GM21381 (cell line): ENCODE measurements around the gene FRY.

Experiments
- ATAC-seq: cut with Tn5 transposase; IDR thresholded peaks from one replicate; pipeline ENCODE4 v1.9.1; 2021; ENCODE audit warnings: mild to moderate bottlenecking, moderate library complexity; ENCODE audit not compliant: unreplicated experiment

Gene FRY

GRCh38 chr13:32079587-32079986 is 48.0 kb downstream of the FRY start:
- no peak for ATAC-seq

DNA sequence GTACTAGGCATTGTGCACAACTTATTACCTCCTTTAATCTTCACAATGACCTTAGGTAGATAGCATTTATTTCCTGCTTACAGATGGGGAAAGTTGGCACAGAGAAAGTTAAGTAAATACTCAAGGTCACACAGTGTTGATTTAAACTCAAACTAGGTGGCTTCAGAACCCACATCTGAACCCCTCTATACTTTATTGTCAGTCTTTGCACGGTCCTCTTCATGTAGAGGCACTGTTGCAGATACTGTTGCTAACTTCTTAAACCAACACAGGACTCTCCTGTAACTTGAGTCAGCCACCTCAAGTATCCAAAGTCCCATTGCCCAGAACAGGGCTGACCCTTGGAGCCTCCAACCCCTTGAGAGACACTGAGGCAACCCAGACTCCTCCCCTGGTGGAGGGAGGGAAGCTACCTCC is 48.8 kb downstream of the FRY start:
- no peak for ATAC-seq

- no peak for ATAC-seq
Observed at GRCh38 chr13:32081591-32081990, 50.0 kb downstream of the FRY start.

GRCh38 chr13:32086366-32086765 is 54.8 kb downstream of the FRY start:
- no peak for ATAC-seq

- ATAC-seq, result no peak
Observed at GRCh38 chr13:32086791-32087441, 55.3 kb downstream of the FRY start.

- ATAC-seq, result no peak
Observed at GRCh38 chr13:32087955-32088747, 56.6 kb downstream of the FRY start.

- ATAC-seq, result no peak
Observed at GRCh38 chr13:32092496-32092895, 60.9 kb downstream of the FRY start.

DNA sequence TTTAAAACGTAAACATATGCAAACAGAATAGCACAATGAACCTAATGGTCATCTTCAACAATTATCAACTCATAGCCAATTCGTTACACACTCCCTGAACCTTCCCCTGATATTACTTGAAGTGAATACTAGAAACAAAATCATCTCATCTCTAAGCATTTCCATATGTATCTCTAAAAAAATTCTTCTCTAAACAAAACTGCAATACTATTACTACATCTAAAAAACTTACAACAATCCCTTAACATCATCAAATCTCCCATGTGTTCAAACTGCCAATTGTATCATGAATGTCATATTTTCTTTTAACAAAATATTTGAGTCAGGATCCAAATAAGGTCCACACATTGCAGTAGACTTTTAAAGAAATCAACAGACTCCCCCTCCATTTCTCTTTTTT is 61.4 kb downstream of the FRY start:
- no peak for ATAC-seq

GRCh38 chr13:32098272-32098671 is 66.7 kb downstream of the FRY start:
- ATAC-seq, result no peak

DNA sequence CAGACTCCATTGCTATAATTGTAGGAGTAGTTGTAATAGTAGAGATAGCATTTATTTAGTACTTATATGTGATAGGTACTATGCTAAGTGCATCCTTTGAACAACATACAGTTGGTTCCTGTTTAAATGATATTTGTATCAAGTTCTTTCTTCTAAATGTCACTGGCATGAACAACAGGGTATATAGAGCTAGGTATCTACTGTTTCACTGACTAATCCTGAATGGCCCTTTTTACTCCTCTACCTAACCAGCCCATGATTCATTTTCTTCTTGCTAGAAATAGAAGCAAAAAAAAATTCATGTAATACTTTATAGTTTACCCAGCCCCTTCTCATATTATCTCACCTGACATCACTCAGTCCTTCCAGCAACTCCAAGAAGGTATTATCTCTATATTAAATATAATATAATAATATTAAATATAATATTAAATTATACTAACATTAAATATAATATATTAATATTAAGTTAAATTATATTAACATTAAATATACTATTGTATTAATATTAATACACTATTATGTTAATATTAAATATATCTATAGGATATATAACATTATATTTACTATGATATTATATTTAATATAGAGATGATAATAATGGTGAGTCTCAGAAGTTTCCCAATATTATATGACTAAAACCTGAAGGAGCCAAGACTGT is 74.2 kb downstream of the FRY start:
- no peak for ATAC-seq

DNA sequence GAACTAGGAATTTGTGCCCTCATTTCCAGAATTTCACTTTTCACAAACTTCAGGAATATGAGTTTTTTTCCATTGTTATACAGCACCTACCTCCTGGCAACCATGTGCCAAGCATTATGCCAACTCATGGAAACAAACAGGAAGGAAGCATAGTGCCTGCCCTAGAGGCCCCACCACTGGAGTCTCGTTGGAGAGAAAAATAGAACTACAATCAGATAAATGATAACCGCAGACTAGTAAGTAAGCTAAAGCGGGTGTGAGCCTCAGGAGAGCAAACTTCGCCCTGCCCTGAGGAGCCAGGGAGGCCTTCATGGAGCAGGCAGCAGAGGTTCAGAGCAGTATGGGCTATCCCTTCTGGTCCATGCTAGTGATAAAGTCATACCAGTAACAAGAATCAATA is 75.9 kb downstream of the FRY start:
- no peak for ATAC-seq

- ATAC-seq, result no peak
Observed at GRCh38 chr13:32107973-32108372, 76.4 kb downstream of the FRY start.

GRCh38 chr13:32113532-32113931 is 82.0 kb downstream of the FRY start:
- ATAC-seq, result no peak

GRCh38 chr13:32114284-32114950 is 82.8 kb downstream of the FRY start:
- ATAC-seq, result no peak

DNA sequence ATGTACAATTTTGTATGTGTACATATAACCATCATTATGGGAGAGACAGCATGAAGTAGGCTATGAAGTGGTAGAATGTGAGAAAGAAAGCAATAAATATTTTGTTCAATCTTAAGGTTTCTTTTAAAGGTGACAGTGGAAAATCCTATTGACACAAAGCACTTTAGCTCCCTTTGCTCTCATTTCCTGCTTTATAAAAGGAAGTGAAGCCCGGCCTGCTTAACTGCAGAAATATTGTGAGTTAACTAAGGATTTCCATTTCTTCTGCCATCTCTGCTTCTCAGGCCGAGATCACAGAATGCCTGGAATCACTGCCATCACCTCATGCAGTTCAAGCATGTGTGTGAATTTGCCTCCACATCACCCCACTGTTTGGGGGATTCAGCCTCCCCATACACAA is 83.5 kb downstream of the FRY start:
- ATAC-seq, result no peak

- no peak for ATAC-seq
Observed at GRCh38 chr13:32116210-32116609, 84.6 kb downstream of the FRY start.

DNA sequence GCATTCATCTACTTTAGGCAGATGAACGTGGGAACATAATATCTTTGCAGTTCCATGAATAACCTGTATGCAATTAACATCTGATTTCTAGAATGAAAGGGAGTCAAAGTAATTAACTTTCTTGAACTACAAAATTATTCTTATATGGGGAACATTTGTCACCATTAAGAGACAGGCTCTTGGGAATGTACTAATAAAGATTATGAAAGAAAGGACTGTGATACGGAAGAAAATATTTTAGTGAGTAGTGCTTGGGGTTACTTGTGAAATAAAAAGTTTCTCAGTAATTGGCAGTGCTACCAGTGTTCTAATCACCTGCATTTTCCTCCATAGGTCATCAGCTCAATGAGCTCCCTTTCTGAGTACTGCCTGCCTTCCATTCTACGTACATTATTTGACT is 85.4 kb downstream of the FRY start:
- ATAC-seq, result no peak

DNA sequence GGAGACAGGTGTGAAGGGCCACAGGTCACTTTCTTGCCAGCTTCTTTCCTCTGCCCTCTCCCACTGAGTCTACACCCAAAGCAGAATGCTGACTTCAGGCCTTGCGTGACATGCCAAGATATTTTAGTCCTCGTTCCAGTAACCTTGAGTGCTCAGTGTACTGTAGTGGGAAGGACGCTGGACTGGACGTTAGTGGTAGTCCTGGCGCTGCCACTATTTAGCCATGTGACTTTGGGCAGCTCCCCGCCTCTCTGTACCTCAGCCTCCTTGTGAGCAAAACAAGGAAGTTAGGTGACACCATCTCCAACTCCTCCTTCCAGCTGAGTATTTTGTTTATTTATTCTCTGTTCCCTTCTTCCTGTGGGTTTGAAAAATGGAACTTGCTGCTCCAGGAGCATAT is 86.1 kb downstream of the FRY start:
- no peak for ATAC-seq

- ATAC-seq, result no peak
Observed at GRCh38 chr13:32121316-32121715, 89.7 kb downstream of the FRY start.

- ATAC-seq, result no peak
Observed at GRCh38 chr13:32124743-32125142, 93.2 kb downstream of the FRY start.

GRCh38 chr13:32125221-32125689 is 93.7 kb downstream of the FRY start:
- ATAC-seq, result no peak
